ENCODE data around the gene ZNF564.
"Not testable (repeated sequence)": the region's sequence is repeated elsewhere in the genome, so short reads cannot be mapped to it uniquely, and the experiment has no call there.

ZNF564 gene

GRCh38 chr19:12513531-12514061 lies 37.7 kb downstream of the ZNF564 start:
- H3K27me3 ChIP-seq (ENCODE audit: control insufficient read depth in 1 of 2, insufficient read depth in 2 of 2, low read length in 2 of 2), result no peaks in the 10 kb centered on the region
- peaks cover 23 to 24% of the 10 kb centered on the region in 2 donors for H3K9me3 ChIP-seq (ENCODE audit: control insufficient read depth in 1 of 2, low read length in 2 of 2)
- H3K36me3 ChIP-seq (ENCODE audit: control insufficient read depth in 1 of 2, insufficient read depth in 2 of 2, low read length in 2 of 2), result peaks cover 0 to 4% of the 10 kb centered on the region in 2 donors
- H3K4me3 ChIP-seq (ENCODE audit: low read depth in 1 of 2, low read length in 2 of 2), result peak overlapping the region in 1 of 2 donors; percentile 28
- no peak overlapping the region for H3K9ac ChIP-seq (ENCODE audit: low read depth in 1 of 2, low read length in 2 of 2)
- H3K27ac ChIP-seq (ENCODE audit: low read depth, low read length), result no peak overlapping the region
- H3K4me1 ChIP-seq (ENCODE audit: control insufficient read depth in 1 of 2, insufficient read depth in 2 of 2, low read length in 2 of 2), result no peaks in the 10 kb centered on the region

- H3K36me3 ChIP-seq (ENCODE audit: control insufficient read depth in 1 of 2, insufficient read depth in 2 of 2, low read length in 2 of 2), result no peaks in the 10 kb centered on the region
- H3K27me3 ChIP-seq (ENCODE audit: control insufficient read depth in 1 of 2, insufficient read depth in 2 of 2, low read length in 2 of 2), result no peaks in the 10 kb centered on the region
- H3K4me3 ChIP-seq (ENCODE audit: low read depth in 1 of 2, low read length in 2 of 2), result no peak overlapping the region
- no peak overlapping the region for H3K27ac ChIP-seq (ENCODE audit: low read depth, low read length)
- H3K9ac ChIP-seq (ENCODE audit: low read depth in 1 of 2, low read length in 2 of 2), result no peak overlapping the region
- H3K4me1 ChIP-seq (ENCODE audit: control insufficient read depth in 1 of 2, insufficient read depth in 2 of 2, low read length in 2 of 2), result peaks cover 5% of the 10 kb centered on the region in 2 donors
- no peaks in the 10 kb centered on the region for H3K9me3 ChIP-seq (ENCODE audit: control insufficient read depth in 1 of 2, low read length in 2 of 2)
These were observed 54.2 kb downstream of the ZNF564 start for GRCh38 chr19:12497032-12497431.

- H3K36me3 ChIP-seq (ENCODE audit: control insufficient read depth in 1 of 2, insufficient read depth in 2 of 2, low read length in 2 of 2), result no peaks in the 10 kb centered on the region
- H3K9me3 ChIP-seq (ENCODE audit: control insufficient read depth in 1 of 2, low read length in 2 of 2), result no peaks in the 10 kb centered on the region
- H3K4me3 ChIP-seq (ENCODE audit: low read depth in 1 of 2, low read length in 2 of 2), result no peak overlapping the region
- no peak overlapping the region for H3K27ac ChIP-seq (ENCODE audit: low read depth, low read length)
- H3K9ac ChIP-seq (ENCODE audit: low read depth in 1 of 2, low read length in 2 of 2), result no peak overlapping the region
- peaks cover 5% of the 10 kb centered on the region in 2 donors for H3K4me1 ChIP-seq (ENCODE audit: control insufficient read depth in 1 of 2, insufficient read depth in 2 of 2, low read length in 2 of 2)
- no peaks in the 10 kb centered on the region for H3K27me3 ChIP-seq (ENCODE audit: control insufficient read depth in 1 of 2, insufficient read depth in 2 of 2, low read length in 2 of 2)
These were observed 54.8 kb downstream of the ZNF564 start for GRCh38 chr19:12496480-12496879.

DNA sequence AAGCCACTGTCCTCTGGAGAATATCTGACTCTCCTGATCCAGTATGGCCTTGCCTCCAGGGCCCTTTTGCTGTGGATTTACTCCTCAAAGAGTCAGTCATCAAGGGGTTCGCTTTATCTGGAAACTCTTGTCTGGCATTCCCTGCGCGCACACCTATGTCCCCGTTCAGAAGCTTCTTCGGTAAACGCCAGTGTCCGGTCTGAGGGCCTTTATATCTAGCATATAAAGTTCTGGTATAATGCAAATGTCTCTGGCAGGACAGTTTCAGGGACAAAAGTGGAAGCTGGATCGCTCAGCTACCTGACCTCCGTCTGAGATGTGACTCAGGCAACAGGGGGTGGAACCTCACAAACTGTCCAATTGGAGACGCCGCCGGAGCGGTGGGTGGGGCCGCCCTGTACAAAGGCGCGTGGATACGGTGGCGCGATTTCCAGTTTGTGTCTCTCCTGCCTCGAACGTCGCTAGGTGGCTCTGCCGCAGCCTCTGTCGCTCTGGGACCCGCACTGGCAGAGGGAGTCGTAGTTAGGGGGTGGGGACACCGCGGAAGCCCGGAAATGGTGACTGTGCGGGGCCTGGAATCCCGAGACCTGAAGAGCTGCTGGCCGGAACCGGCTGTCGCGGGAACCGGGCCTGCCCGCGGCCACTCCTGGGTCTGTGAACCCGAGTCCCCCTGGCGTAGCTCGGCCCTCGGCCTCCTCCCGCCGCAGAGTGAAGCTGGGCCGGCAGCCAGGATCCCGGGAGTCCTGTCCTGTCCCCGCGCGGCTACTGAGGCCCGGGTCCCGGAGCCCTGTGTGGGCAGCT lies 56.1 kb downstream of the ZNF564 start:
- Histone ChIP-seq H3K27me3 (ENCODE audit: control insufficient read depth in 1 of 2, insufficient read depth in 2 of 2, low read length in 2 of 2) (no peaks in the 10 kb centered on the region), H3K9ac (ENCODE audit: low read depth in 1 of 2, low read length in 2 of 2) (peak overlapping the region; percentile 72 to 79), H3K27ac (ENCODE audit: low read depth, low read length) (peak overlapping the region; percentile 53), H3K4me3 (ENCODE audit: low read depth in 1 of 2, low read length in 2 of 2) (peak overlapping the region; percentile 75 to 82), H3K36me3 (ENCODE audit: control insufficient read depth in 1 of 2, insufficient read depth in 2 of 2, low read length in 2 of 2) (no peaks in the 10 kb centered on the region), H3K4me1 (ENCODE audit: control insufficient read depth in 1 of 2, insufficient read depth in 2 of 2, low read length in 2 of 2) (peaks cover 5% of the 10 kb centered on the region in 2 donors), H3K9me3 (ENCODE audit: control insufficient read depth in 1 of 2, low read length in 2 of 2) (no peaks in the 10 kb centered on the region)

- Histone ChIP-seq H3K36me3 (ENCODE audit: control insufficient read depth in 1 of 2, insufficient read depth in 2 of 2, low read length in 2 of 2) (no peaks in the 10 kb centered on the region), H3K27me3 (ENCODE audit: control insufficient read depth in 1 of 2, insufficient read depth in 2 of 2, low read length in 2 of 2) (no peaks in the 10 kb centered on the region), H3K27ac (ENCODE audit: low read depth, low read length) (no peak overlapping the region), H3K9ac (ENCODE audit: low read depth in 1 of 2, low read length in 2 of 2) (peak overlapping the region in 1 of 2 donors; percentile 59), H3K9me3 (ENCODE audit: control insufficient read depth in 1 of 2, low read length in 2 of 2) (no peaks in the 10 kb centered on the region), H3K4me1 (ENCODE audit: control insufficient read depth in 1 of 2, insufficient read depth in 2 of 2, low read length in 2 of 2) (peaks cover 5% of the 10 kb centered on the region in 2 donors), H3K4me3 (ENCODE audit: low read depth in 1 of 2, low read length in 2 of 2) (no peak overlapping the region)
These were observed 56.9 kb downstream of the ZNF564 start for GRCh38 chr19:12494260-12494860.

GRCh38 chr19:12486265-12486783 lies 65.0 kb downstream of the ZNF564 start:
- H3K4me1 ChIP-seq (ENCODE audit: control insufficient read depth in 1 of 2, insufficient read depth in 2 of 2, low read length in 2 of 2); H3K27ac ChIP-seq (ENCODE audit: low read depth, low read length); H3K9ac ChIP-seq (ENCODE audit: low read depth in 1 of 2, low read length in 2 of 2); H3K36me3 ChIP-seq (ENCODE audit: control insufficient read depth in 1 of 2, insufficient read depth in 2 of 2, low read length in 2 of 2); H3K4me3 ChIP-seq (ENCODE audit: low read depth in 1 of 2, low read length in 2 of 2); H3K9me3 ChIP-seq (ENCODE audit: control insufficient read depth in 1 of 2, low read length in 2 of 2); H3K27me3 ChIP-seq (ENCODE audit: control insufficient read depth in 1 of 2, insufficient read depth in 2 of 2, low read length in 2 of 2): not testable (repeated sequence)

GRCh38 chr19:12485571-12485970 lies 65.7 kb downstream of the ZNF564 start:
- H3K36me3 ChIP-seq (ENCODE audit: control insufficient read depth in 1 of 2, insufficient read depth in 2 of 2, low read length in 2 of 2), result no peaks in the 10 kb centered on the region
- H3K4me1 ChIP-seq (ENCODE audit: control insufficient read depth in 1 of 2, insufficient read depth in 2 of 2, low read length in 2 of 2), result peaks cover 3 to 5% of the 10 kb centered on the region in 2 donors
- H3K27me3 ChIP-seq (ENCODE audit: control insufficient read depth in 1 of 2, insufficient read depth in 2 of 2, low read length in 2 of 2), result no peaks in the 10 kb centered on the region
- H3K9me3 ChIP-seq (ENCODE audit: control insufficient read depth in 1 of 2, low read length in 2 of 2), result no peaks in the 10 kb centered on the region
- H3K4me3 ChIP-seq (ENCODE audit: low read depth in 1 of 2, low read length in 2 of 2), result peak overlapping the region in 1 of 2 donors; percentile 90
- H3K27ac ChIP-seq (ENCODE audit: low read depth, low read length), result no peak overlapping the region
- H3K9ac ChIP-seq (ENCODE audit: low read depth in 1 of 2, low read length in 2 of 2), result no peak overlapping the region

- H3K4me3 ChIP-seq (ENCODE audit: low read depth in 1 of 2, low read length in 2 of 2), result peak overlapping the region; percentile 90 to 95
- no peaks in the 10 kb centered on the region for H3K9me3 ChIP-seq (ENCODE audit: control insufficient read depth in 1 of 2, low read length in 2 of 2)
- no peaks in the 10 kb centered on the region for H3K36me3 ChIP-seq (ENCODE audit: control insufficient read depth in 1 of 2, insufficient read depth in 2 of 2, low read length in 2 of 2)
- peaks cover 3 to 5% of the 10 kb centered on the region in 2 donors for H3K4me1 ChIP-seq (ENCODE audit: control insufficient read depth in 1 of 2, insufficient read depth in 2 of 2, low read length in 2 of 2)
- H3K9ac ChIP-seq (ENCODE audit: low read depth in 1 of 2, low read length in 2 of 2), result peak overlapping the region; percentile 75 to 87
- H3K27me3 ChIP-seq (ENCODE audit: control insufficient read depth in 1 of 2, insufficient read depth in 2 of 2, low read length in 2 of 2), result no peaks in the 10 kb centered on the region
- H3K27ac ChIP-seq (ENCODE audit: low read depth, low read length), result peak overlapping the region; percentile 55
These were observed 66.2 kb downstream of the ZNF564 start for GRCh38 chr19:12485052-12485416.

GRCh38 chr19:12484371-12485051 lies 66.8 kb downstream of the ZNF564 start, which contains the start of gene ZNF709:
ZNF709 (minus strand) TSS chr19:12484816; CDS start chr19:12484657, 159 bp downstream.
- H3K9me3 ChIP-seq (ENCODE audit: control insufficient read depth in 1 of 2, low read length in 2 of 2), result no peaks in the 10 kb centered on the region

More at GRCh38 chr19:12484371-12485051, 66.8 kb downstream of the ZNF564 start, which contains the start of gene ZNF709:
- peak within 1 kb of the TSS; percentile 90 to 95 for H3K4me3 ChIP-seq (ENCODE audit: low read depth in 1 of 2, low read length in 2 of 2)
- no peaks in the 10 kb centered on the region for H3K27me3 ChIP-seq (ENCODE audit: control insufficient read depth in 1 of 2, insufficient read depth in 2 of 2, low read length in 2 of 2)
- H3K4me1 ChIP-seq (ENCODE audit: control insufficient read depth in 1 of 2, insufficient read depth in 2 of 2, low read length in 2 of 2), result peaks cover 3 to 5% of the 10 kb centered on the region in 2 donors
- no peaks in the 10 kb centered on the region for H3K36me3 ChIP-seq (ENCODE audit: control insufficient read depth in 1 of 2, insufficient read depth in 2 of 2, low read length in 2 of 2)
- peak within 1 kb of the TSS; percentile 75 to 87 for H3K9ac ChIP-seq (ENCODE audit: low read depth in 1 of 2, low read length in 2 of 2)
- peak within 1 kb of the TSS; percentile 55 for H3K27ac ChIP-seq (ENCODE audit: low read depth, low read length)

Data from duodenal mucosa (tissue), 2 donors.